Kidney (tissue), 14 donors: ENCODE measurements around the gene MINDY1. TPM values are rescaled to one million over a fixed set of nuclear protein-coding genes. Genes with fewer than 3 reads are reported as not detected.
A peak's percentile ranks its signal among the peaks of the same experiment; 100 is the strongest.

Source experiments
- DNase-seq, 5 donors: peaks; one replicate each; pipeline ENCODE4 v3.0.0-alpha.2; 2013 to 2020
- FAIRE-seq: peaks from 2 replicates; lab custom pipeline; 2012; peaks lifted over from hg19 to GRCh38; lab: Jason Lieb, UNC
- H3K27ac ChIP-seq, 2 donors: one replicate each; pipeline ENCODE4 v1.7.0; 2013; ENCODE audit warnings: low read depth in 2 of 2, low read length in 2 of 2, inconsistent platforms in 1 of 2
- H3K27me3 ChIP-seq: one replicate; pipeline ENCODE4 v1.7.1; 2013; ENCODE audit warnings: low read length, inconsistent platforms; ENCODE audit not compliant: control insufficient read depth, insufficient read depth
- H3K36me3 ChIP-seq, 3 donors: one replicate each; pipeline versions ENCODE4 v1.7.0 to v1.7.1; 2013; ENCODE audit warnings: low read length in 3 of 3, control low read depth in 1 of 3, inconsistent platforms in 1 of 3; ENCODE audit not compliant: insufficient read depth in 3 of 3, control insufficient read depth in 2 of 3
- H3K4me1 ChIP-seq, 3 donors: one replicate each; pipeline versions ENCODE4 v1.7.0 to v1.7.1; 2013; ENCODE audit warnings: low read length in 3 of 3, inconsistent platforms in 1 of 3, low read depth in 1 of 3; ENCODE audit not compliant: control insufficient read depth in 2 of 3, insufficient read depth in 2 of 3
- H3K4me3 ChIP-seq, 3 donors: one replicate each; pipeline versions ENCODE4 v1.7.0 to v1.8.1; 2013; ENCODE audit warnings: low read length in 3 of 3, control low read depth in 1 of 3, inconsistent platforms in 1 of 3
- H3K9ac ChIP-seq, 3 donors: one replicate each; pipeline versions ENCODE4 v1.7.0 to v1.7.1; 2013; ENCODE audit warnings: low read length in 3 of 3, control low read depth in 1 of 3, inconsistent platforms in 1 of 3
- H3K9me3 ChIP-seq, 3 donors: one replicate each; pipeline versions ENCODE4 v1.7.0 to v1.7.1; 2013; ENCODE audit warnings: low read length in 3 of 3, control low read depth in 1 of 3, inconsistent platforms in 1 of 3; ENCODE audit not compliant: control insufficient read depth in 2 of 3, insufficient read depth in 1 of 3
- intact Hi-C: fragments of 100-400 bp; cut with DNase I; formaldehyde crosslinking; loops from one replicate; pipeline ENCODE4 v1.11.1; 2022
- polyA plus RNA-seq: library from polyadenylated mRNA; stranded (reverse); fragments of 350-450 nt; fragmentation: Illumina TruSeq; extraction: RNeasy Lipid Tissue Mini Kit (QIAGEN cat#74804); gene quantifications from one replicate; pipeline ENCODE4 v1.2.3, GENCODE V29; 2014; ENCODE audit warnings: low read depth, low replicate concordance; ENCODE audit not compliant: insufficient read depth
- total RNA-seq: library from RNA; stranded (reverse); fragmentation: NEBNext Ultra II Directional; extraction: Animal tissue kit (Norgen Biotek cat#: 25700); gene quantifications from one replicate; pipeline ENCODE4 v1.2.1, GENCODE V29; 2021
- TF ChIP-seq, protein P1 (sequence below): IDR thresholded peaks from 3 replicates; pipeline ENCODE4 v1.5.1; 2012; ENCODE audit warnings: mild to moderate bottlenecking, moderate library complexity, borderline replicate concordance; ENCODE audit not compliant: insufficient read depth; ENCODE audit errors: extremely low read depth
- donor health status: control.
- donor health status: control.
- donor health status: control.
- donor health status: control.
- donor health status: control.
- donor health status: DM: yes; HTN: yes; CAD: no.
- donor health status: Normal renal cell carcinoma (clear cell type).

Gene MINDY1
- total and polyA plus RNA-seq, 2 donors from 2014 or later: 33.5 to 35.1 TPM

DNA sequence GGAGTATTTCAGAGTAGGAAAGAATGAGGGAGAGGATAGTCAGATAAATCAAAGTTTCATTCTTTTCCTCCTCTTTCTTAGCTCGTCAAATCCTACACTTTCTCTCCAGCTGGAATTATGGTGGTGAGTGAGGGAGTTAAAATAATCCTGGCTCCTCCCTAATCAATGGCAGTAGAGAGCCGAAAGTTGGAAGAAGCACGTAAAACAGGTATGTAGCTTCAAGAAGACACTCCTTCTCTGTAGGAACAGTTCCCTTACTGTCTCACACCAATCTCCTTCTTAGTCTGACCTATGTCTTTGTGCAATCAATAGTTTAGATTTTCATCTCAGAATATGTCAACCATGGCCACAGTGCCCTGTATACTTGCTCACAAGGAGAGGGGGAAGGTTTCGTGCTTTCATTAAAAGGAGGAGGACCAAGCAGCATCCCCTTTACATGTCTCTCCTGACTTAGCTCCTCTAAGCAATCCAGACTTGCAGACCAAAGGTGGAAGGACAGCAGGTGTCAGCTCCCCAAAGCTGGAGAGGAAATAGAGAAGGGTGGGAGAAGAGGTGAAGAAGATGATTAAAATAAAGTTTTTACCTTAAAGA is 878 bp downstream of the MINDY1 start:
- H3K9me3 ChIP-seq: no peaks in the 10 kb centered on the region
- peak overlapping the region; percentile 83 to 97 (median 95) for H3K4me3 ChIP-seq
- intact Hi-C loops: no loop called here
- TF ChIP-seq, protein P1, sequence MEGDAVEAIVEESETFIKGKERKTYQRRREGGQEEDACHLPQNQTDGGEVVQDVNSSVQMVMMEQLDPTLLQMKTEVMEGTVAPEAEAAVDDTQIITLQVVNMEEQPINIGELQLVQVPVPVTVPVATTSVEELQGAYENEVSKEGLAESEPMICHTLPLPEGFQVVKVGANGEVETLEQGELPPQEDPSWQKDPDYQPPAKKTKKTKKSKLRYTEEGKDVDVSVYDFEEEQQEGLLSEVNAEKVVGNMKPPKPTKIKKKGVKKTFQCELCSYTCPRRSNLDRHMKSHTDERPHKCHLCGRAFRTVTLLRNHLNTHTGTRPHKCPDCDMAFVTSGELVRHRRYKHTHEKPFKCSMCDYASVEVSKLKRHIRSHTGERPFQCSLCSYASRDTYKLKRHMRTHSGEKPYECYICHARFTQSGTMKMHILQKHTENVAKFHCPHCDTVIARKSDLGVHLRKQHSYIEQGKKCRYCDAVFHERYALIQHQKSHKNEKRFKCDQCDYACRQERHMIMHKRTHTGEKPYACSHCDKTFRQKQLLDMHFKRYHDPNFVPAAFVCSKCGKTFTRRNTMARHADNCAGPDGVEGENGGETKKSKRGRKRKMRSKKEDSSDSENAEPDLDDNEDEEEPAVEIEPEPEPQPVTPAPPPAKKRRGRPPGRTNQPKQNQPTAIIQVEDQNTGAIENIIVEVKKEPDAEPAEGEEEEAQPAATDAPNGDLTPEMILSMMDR: no peak
- peaks cover 7 to 28% (median 18%) of the 10 kb centered on the region in 3 donors for H3K4me1 ChIP-seq
- peak overlapping the region; percentile 72 to 88 (median 80) for H3K9ac ChIP-seq
- FAIRE-seq (no peak), DNase-seq (peak in 2 of 5 donors; percentile 26 to 39)
- no peaks in the 10 kb centered on the region for H3K27me3 ChIP-seq
- peaks cover 0 to 15% (median 5%) of the 10 kb centered on the region in 3 donors for H3K36me3 ChIP-seq
- H3K27ac ChIP-seq: peak overlapping the region; percentile 85 to 88

DNA sequence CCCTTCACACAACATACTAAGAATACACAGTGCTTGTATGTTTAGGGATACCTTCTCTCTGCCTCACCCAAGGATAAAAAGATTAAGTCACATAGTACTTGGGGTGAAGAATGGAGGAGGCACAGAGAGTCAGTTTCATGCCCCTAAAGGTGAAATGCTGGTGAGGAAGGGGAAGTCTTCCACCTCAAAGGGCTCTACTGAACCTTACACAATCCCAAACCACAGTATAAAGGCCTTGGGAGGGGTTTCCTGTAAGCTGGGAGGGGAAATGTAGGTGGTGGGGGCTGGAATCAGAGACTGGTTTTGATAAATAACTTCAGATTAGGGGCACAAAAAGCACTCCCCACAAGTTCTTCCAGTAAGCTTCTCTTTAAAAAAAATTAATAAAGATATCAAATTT is 3.5 kb downstream of the MINDY1 start:
- intact Hi-C loops: no loop called here
- no peaks in the 10 kb centered on the region for H3K27me3 ChIP-seq

DNA sequence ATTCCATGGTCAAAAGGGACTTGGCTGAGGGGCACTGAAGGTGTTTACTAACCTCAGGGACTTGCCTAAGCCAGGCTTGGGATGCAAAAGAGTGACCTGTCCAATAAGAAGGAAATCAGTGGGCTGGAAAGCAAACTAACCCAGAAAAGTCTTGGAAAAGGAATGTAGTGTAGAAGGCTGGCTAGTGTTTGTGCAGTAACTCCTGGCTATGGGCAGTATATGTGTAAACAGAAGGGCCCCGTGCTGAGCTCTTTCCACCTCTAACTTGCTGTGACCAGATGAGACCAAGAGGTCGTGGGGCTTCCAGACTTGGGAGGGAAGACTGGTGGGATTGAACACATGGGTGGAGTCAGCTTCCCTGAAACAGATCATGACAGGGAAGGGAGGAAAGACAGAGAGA is 4.1 kb downstream of the MINDY1 start:
- intact Hi-C loops: no loop called here

More for the DNA sequence above, 3.5 kb downstream of the MINDY1 start:
- Histone ChIP-seq H3K9me3 (no peaks in the 10 kb centered on the region), H3K4me3 (peak overlapping the region in 2 of 3 donors; percentile 43 to 46), H3K4me1 (peaks cover 7 to 25% (median 18%) of the 10 kb centered on the region in 3 donors), H3K36me3 (peaks cover 0 to 36% (median 13%) of the 10 kb centered on the region in 3 donors), H3K27ac (peak overlapping the region; percentile 44 to 66), H3K9ac (peak overlapping the region in 1 of 3 donors; percentile 66)
- TF ChIP-seq, protein P1: no peak
- DNase-seq (no peak), FAIRE-seq (no peak)

More for the DNA sequence above, 4.1 kb downstream of the MINDY1 start:
- FAIRE-seq: no peak
- no peaks in the 10 kb centered on the region for H3K9me3 ChIP-seq
- peak in 1 of 5 donors; percentile 25 for DNase-seq
- H3K27ac ChIP-seq: peak overlapping the region in 1 of 2 donors; percentile 44
- H3K36me3 ChIP-seq: peaks cover 0 to 36% (median 18%) of the 10 kb centered on the region in 3 donors
- H3K27me3 ChIP-seq: no peaks in the 10 kb centered on the region
- H3K9ac ChIP-seq: peak overlapping the region in 1 of 3 donors; percentile 66
- peak overlapping the region in 1 of 3 donors; percentile 46 for H3K4me3 ChIP-seq
- TF ChIP-seq, protein P1: no peak
- H3K4me1 ChIP-seq: peaks cover 4 to 23% (median 14%) of the 10 kb centered on the region in 3 donors
